OCI-LY3 (cell line): ENCODE data around the gene CDK17.
"Not testable (repeated sequence)": the region's sequence is repeated elsewhere in the genome, so short reads cannot be mapped to it uniquely, and the experiment has no call there.

Experiments used
- EZH2phosphoT487 ChIP-seq: fragments of 200-600 bp; shearing (Covaris generic); IDR thresholded peaks from 2 replicates; pipeline ENCODE4 v1.6.1; 2018; ENCODE audit warnings: antibody characterized with exemption, mixed run types, low read depth
- TF ChIP-seq, protein P1 (sequence below): fragments of 200-600, 300-600 bp; sonication (generic); IDR thresholded peaks from 2 replicates; pipeline ENCODE4 v1.5.1; 2014; ENCODE audit warnings: antibody characterized with exemption, low read length, low read depth

DNA sequence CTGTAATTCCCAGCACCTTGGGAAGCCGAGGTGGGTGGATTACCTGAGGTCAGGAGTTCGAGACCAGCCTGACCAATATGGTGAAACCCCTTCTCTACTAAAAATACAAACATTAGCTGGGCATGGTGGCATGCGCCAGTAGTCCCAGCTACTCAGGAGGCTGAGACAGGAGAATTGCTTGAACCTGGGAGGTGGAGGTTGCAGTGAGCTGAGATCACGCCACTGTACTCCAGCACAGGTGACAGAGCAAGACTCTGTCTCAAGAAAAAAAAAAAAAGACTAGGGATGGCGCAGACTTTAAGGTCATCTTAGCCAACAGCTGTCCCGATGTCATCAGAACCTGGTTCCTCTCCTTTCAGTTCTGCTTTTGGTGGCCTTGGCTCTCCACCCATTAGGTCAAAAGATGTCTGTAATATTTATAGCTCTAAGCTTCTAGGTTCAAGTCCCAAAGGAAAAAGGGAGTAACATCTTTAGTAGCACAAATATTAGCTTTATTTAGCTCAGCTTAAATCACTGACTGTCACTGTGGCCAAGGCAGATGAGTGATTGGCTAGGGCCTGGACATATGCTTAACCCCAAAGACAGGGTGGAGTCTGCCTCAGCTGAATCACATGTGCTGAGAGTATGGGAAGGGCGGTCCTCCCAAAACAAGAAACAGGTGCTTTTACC is 7.3 kb upstream of the CDK17 start:
- TF ChIP-seq, protein P1, sequence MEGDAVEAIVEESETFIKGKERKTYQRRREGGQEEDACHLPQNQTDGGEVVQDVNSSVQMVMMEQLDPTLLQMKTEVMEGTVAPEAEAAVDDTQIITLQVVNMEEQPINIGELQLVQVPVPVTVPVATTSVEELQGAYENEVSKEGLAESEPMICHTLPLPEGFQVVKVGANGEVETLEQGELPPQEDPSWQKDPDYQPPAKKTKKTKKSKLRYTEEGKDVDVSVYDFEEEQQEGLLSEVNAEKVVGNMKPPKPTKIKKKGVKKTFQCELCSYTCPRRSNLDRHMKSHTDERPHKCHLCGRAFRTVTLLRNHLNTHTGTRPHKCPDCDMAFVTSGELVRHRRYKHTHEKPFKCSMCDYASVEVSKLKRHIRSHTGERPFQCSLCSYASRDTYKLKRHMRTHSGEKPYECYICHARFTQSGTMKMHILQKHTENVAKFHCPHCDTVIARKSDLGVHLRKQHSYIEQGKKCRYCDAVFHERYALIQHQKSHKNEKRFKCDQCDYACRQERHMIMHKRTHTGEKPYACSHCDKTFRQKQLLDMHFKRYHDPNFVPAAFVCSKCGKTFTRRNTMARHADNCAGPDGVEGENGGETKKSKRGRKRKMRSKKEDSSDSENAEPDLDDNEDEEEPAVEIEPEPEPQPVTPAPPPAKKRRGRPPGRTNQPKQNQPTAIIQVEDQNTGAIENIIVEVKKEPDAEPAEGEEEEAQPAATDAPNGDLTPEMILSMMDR, result not testable (repeated sequence)
- not testable (repeated sequence) for TF ChIP-seq EZH2phosphoT487
